Fibroblast of lung (primary cell): ENCODE results near the gene TMEM154. TPM values are rescaled to one million over a fixed set of nuclear protein-coding genes. Genes with fewer than 3 reads are reported as not detected.
A peak's percentile ranks its signal among the peaks of the same experiment; 100 is the strongest.

ENCODE experiments used
- DNase-seq, 2 donors: peaks; one replicate each; pipeline versions ENCODE4 v3.0.0 to v3.0.0-alpha.2; 2010; ENCODE audit warnings: low read depth in 2 of 2
- H2AFZ ChIP-seq: 2 replicates; pipeline ENCODE4 v1.5.1; 2012; ENCODE audit warnings: low read length, control low read depth, inconsistent platforms
- H3K27ac ChIP-seq: 2 replicates; pipeline ENCODE4 v1.5.1; 2011; ENCODE audit warnings: low read length, control low read depth; ENCODE audit not compliant: insufficient read depth
- H3K27me3 ChIP-seq: 2 replicates; pipeline ENCODE4 v1.5.1; 2011; ENCODE audit warnings: mild to moderate bottlenecking, low read length; ENCODE audit not compliant: control insufficient read depth, insufficient read depth
- H3K36me3 ChIP-seq: 2 replicates; pipeline ENCODE4 v1.5.1; 2011; ENCODE audit warnings: low read length; ENCODE audit not compliant: control insufficient read depth, insufficient read depth
- H3K4me1 ChIP-seq: 2 replicates; pipeline ENCODE4 v1.5.1; 2011; ENCODE audit warnings: low read length; ENCODE audit not compliant: control insufficient read depth, insufficient read depth; ENCODE audit errors: extremely low read depth
- H3K4me2 ChIP-seq: 2 replicates; pipeline ENCODE4 v1.5.1; 2011; ENCODE audit warnings: low read length, control low read depth; ENCODE audit not compliant: insufficient read depth; ENCODE audit errors: extremely low read depth
- H3K4me3 ChIP-seq, 4 experiments: fragments of 200-600 bp in 1 of 4; sonication (generic) in 1 of 4; replicated peaks in 1 of 4; 2 replicates each; pipeline ENCODE4 v1.5.1; 2011 to 2016; ENCODE audit warnings: low read length in 4 of 4, low read depth in 3 of 4, mild to moderate bottlenecking in 3 of 4, control low read depth in 2 of 4, inconsistent platforms in 1 of 4, mixed read lengths in 1 of 4; ENCODE audit not compliant: insufficient read depth in 1 of 4; ENCODE audit errors: control extremely low read depth in 1 of 4
- H3K79me2 ChIP-seq: 2 replicates; pipeline ENCODE4 v1.5.1; 2012; ENCODE audit warnings: mild to moderate bottlenecking, low read length, inconsistent platforms; ENCODE audit not compliant: control insufficient read depth, insufficient read depth
- H3K9ac ChIP-seq: 2 replicates; pipeline ENCODE4 v1.5.1; 2011; ENCODE audit warnings: mild to moderate bottlenecking, low read length, control low read depth; ENCODE audit not compliant: insufficient read depth
- H3K9me3 ChIP-seq: 2 replicates; pipeline ENCODE4 v1.5.1; 2012; ENCODE audit warnings: low read depth, low read length; ENCODE audit not compliant: control insufficient read depth, insufficient read depth
- H4K20me1 ChIP-seq: 2 replicates; pipeline ENCODE4 v1.5.1; 2011; ENCODE audit warnings: low read length; ENCODE audit not compliant: control insufficient read depth, insufficient read depth; ENCODE audit errors: extremely low read depth
- EZH2 ChIP-seq: IDR thresholded peaks from 2 replicates; pipeline ENCODE4 v1.5.1; 2012; ENCODE audit warnings: low read length, control low read depth, mild to moderate bottlenecking; ENCODE audit errors: missing control alignments
- polyA plus RNA-seq, 2 donors: library from polyadenylated mRNA; depleted of rRNA in 1 of 2; stranded (reverse) in 1 of 2; unstranded in 1 of 2; fragments of >200 nt; gene quantifications; 2 replicates each; pipeline ENCODE4 v1.2.1, GENCODE V29; 2011 to 2012; ENCODE audit warnings: missing spikeins in 1 of 2
- total RNA-seq: library from RNA; depleted of rRNA; stranded (reverse); fragments of >200 nt; gene quantifications from 2 replicates; pipeline ENCODE4 v1.2.1, GENCODE V29; 2014
- TF ChIP-seq, protein P1 (sequence below), 2 donors: IDR thresholded peaks in 1 of 2; conservative IDR thresholded peaks in 1 of 2; 1 replicate in 1 of 2; 2 replicates in 1 of 2; pipeline ENCODE4 v1.5.1; 2011 to 2012; ENCODE audit warnings: low read length in 2 of 2, control low read depth in 1 of 2, inconsistent platforms in 1 of 2, low read depth in 1 of 2, mild to moderate bottlenecking in 1 of 2

TMEM154 gene
- total and polyA plus RNA-seq, 2 donors (not counting 1 experiment from before 2014, with no cell fraction given), result 0.50 to 3.7 TPM

DNA sequence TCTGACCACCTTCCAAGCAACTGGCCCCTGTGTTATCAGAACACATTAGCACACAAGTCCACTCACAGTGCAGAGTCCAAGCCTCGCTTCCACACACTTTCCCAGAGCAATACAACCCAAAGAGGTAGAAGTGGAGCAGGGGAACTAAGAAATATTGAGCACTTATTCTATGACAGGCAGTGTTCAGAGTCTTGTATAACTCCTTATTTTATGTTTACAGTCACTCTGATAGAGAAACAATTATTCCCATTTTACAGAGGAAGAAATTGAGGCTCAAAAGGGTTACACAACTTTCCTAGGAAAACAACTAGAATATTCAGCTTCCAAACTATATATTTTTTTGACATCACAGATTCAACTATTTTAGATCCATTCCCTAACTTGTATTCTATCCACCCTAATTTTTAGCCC lies 18.3 kb upstream of the TMEM154 start:
- Histone ChIP-seq H3K27me3 (no peaks in the 10 kb centered on the region), H3K4me2 (no peak overlapping the region), H3K4me1 (no peaks in the 10 kb centered on the region), H3K9me3 (no peaks in the 10 kb centered on the region), H3K79me2 (no peaks in the 10 kb centered on the region), H3K9ac (no peak overlapping the region), H2AFZ (no peak overlapping the region), H3K27ac (no peak overlapping the region), H3K36me3 (no peaks in the 10 kb centered on the region), H3K4me3 (no peak overlapping the region), H4K20me1 (no peaks in the 10 kb centered on the region)
- TF ChIP-seq EZH2, result no peak
- TF ChIP-seq, protein P1, sequence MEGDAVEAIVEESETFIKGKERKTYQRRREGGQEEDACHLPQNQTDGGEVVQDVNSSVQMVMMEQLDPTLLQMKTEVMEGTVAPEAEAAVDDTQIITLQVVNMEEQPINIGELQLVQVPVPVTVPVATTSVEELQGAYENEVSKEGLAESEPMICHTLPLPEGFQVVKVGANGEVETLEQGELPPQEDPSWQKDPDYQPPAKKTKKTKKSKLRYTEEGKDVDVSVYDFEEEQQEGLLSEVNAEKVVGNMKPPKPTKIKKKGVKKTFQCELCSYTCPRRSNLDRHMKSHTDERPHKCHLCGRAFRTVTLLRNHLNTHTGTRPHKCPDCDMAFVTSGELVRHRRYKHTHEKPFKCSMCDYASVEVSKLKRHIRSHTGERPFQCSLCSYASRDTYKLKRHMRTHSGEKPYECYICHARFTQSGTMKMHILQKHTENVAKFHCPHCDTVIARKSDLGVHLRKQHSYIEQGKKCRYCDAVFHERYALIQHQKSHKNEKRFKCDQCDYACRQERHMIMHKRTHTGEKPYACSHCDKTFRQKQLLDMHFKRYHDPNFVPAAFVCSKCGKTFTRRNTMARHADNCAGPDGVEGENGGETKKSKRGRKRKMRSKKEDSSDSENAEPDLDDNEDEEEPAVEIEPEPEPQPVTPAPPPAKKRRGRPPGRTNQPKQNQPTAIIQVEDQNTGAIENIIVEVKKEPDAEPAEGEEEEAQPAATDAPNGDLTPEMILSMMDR (conservative IDR thresholded peaks at IDR 0.05 in 1 of 2, IDR thresholded peaks at IDR 0.05 in 1 of 2; ENCODE audit: low read depth in 1 of 2, low read length in 2 of 2), result no peak
- DNase-seq, result no peak

DNA sequence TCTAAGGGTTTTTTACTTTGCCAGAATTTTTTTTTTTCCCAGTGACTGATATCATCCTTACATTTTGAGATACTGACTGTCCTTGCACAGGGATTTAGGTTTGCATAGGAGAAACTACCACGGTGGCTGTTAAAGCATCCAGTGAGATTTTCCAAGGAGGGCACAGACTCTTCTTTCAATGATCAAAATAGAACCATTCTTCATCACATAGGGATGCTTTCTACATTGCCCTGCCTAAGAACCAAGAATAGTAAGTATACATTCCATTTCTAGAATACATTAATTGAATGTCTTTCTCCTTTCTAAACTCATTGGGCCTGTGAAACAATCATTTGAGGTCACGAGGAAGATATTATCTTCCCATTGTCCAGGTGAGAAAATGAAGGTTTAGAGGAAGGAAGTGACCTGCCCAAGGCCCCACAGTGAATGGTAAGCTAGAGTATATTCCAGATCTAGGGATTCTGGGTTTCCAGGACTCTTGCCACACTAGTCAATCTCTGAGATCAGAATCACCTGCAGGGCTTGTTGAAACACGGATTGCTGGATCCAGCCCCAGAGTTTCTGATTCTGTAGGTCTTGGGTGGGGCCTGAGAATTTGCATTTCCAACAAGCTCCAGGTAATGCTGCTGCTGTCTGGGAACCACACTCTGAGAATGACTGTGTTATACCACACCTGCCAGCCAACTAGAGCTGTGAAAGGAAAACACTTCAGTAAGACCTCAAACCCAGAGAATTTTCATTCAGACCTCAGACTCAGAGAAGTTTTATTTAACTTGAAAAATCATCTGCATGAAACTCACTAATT lies 17.7 kb upstream of the TMEM154 start:
- Histone ChIP-seq H3K4me3 (no peak overlapping the region), H3K9me3 (no peaks in the 10 kb centered on the region), H3K27me3 (no peaks in the 10 kb centered on the region), H3K36me3 (no peaks in the 10 kb centered on the region), H3K4me1 (no peaks in the 10 kb centered on the region), H4K20me1 (no peaks in the 10 kb centered on the region), H3K9ac (no peak overlapping the region), H3K4me2 (no peak overlapping the region), H3K27ac (no peak overlapping the region), H2AFZ (no peak overlapping the region), H3K79me2 (no peaks in the 10 kb centered on the region)
- TF ChIP-seq EZH2, result no peak
- TF ChIP-seq, protein P1 (conservative IDR thresholded peaks at IDR 0.05 in 1 of 2, IDR thresholded peaks at IDR 0.05 in 1 of 2; ENCODE audit: low read depth in 1 of 2, low read length in 2 of 2), result no peak
- DNase-seq, result no peak

DNA sequence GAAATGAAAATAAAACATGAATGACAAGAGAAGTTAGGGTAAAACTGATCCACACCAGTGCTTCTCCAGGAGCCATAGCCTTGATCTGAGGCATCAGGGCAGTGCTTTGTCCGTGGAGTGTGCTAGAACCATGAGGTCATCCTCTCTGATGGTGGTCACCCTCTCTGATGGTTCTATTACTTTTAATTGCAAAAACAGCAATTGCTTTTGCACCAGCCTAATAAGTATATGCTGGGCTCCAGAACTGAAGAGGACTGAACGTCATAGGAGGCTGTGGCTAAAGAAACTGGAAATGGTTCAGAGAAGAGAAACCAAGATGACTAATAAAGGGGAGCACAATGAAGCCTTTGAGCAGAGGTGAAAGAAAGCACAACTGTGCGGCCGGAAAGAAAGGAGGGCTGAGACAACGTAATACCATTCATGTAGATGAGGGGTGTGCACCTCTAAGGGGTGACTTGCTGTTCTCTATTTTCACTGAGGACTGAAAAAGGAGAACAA lies 17.0 kb upstream of the TMEM154 start:
- DNase-seq, result peak; percentile 66 to 96
- Histone ChIP-seq H3K4me2 (no peak overlapping the region), H3K27me3 (no peaks in the 10 kb centered on the region), H2AFZ (no peak overlapping the region), H3K9me3 (no peaks in the 10 kb centered on the region), H3K9ac (no peak overlapping the region), H3K4me1 (no peaks in the 10 kb centered on the region), H3K79me2 (no peaks in the 10 kb centered on the region), H3K36me3 (no peaks in the 10 kb centered on the region), H3K4me3 (no peak overlapping the region), H4K20me1 (no peaks in the 10 kb centered on the region), H3K27ac (no peak overlapping the region)
- no peak for TF ChIP-seq EZH2
- TF ChIP-seq, protein P1 (conservative IDR thresholded peaks at IDR 0.05 in 1 of 2, IDR thresholded peaks at IDR 0.05 in 1 of 2; ENCODE audit: low read depth in 1 of 2, low read length in 2 of 2), result no peak
